Measurements from ENCODE around the gene EIF3K.
A peak's percentile ranks its signal among the peaks of the same experiment; 100 is the strongest.

Gene EIF3K

DNA sequence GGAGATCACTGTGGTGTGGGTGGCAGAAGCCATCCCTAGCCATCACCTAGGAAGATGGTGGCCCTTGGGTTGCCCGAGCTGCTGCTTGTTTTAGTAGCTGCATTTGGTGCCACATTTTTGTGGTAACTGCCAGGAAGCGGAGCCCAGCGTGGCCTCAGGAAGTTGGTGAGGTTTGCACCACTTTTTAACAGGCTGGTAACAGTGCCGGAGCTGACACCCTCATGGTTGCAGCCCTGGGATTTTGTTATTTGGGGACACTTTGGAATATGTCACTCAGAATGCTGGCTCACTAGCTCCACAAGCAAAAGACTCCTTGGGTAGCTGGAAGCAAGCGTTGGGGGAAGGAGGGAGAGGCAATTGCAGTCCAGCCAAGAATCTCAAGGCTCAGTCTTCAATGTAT lies 50.6 kb downstream of the EIF3K start:
- DNase-seq = no peak

DNA sequence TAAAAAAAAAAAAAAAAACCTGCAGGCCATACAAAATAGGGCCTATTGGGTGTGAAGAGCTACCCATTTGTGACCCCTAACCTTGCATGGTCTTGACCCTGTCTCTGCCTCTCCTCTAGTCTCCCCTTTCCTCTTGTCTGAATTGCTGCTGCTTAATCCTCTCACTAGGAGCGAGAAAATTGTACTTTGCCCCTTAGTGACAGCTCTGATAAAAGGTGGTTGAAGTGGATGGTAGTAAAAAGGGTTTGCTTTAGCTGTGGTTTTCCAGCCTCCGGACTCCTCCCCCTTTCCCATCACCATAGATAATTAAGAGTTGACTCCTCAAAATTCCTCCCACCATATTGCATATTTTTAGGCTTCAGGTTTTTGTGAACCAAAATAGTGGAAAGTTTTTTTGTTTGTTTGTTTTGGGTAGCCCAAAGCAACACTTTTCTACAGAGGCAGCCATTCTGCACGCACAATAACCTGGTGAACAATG lies 52.0 kb downstream of the EIF3K start:
- DNase-seq = peak; percentile 12

DNA sequence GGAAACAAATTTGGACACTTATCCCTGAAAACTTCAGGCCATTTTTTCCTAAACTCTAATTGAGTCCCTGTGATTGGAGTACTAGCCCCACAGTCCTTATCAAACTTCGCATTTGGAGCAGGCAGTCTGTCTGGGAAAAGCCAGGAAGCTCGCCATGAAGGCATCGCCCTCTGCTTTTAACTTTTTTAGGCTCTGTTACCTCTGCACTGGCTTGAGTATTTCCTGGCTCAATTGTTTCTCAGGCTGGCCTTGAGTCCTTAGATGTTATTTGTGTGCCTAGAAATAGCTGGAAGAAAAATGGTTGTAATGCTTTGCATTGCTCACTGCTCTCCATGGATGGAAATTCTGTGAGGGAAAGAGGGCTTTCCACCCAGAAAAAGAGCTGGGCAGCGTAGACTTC lies 52.7 kb downstream of the EIF3K start:
- DNase-seq = no peak

DNA sequence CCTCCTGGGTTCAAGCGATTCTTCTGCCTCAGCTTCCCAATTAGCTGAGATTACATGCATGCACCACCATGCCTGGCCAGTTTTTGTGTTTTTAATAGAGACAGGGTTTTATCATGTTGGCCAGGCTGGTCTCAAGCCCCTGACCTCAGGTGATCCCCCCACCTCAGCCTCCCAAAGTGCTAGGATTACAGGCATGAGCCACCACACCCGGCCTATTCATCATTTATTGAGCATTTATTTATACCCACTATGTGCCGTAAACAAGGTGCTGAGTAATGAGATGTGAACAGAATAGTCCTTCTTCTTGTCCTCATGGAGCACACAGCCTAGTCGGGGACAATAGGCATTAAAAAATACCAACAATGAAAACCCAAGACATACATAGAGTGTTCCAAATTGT lies 54.0 kb downstream of the EIF3K start:
- no peak for DNase-seq

DNA sequence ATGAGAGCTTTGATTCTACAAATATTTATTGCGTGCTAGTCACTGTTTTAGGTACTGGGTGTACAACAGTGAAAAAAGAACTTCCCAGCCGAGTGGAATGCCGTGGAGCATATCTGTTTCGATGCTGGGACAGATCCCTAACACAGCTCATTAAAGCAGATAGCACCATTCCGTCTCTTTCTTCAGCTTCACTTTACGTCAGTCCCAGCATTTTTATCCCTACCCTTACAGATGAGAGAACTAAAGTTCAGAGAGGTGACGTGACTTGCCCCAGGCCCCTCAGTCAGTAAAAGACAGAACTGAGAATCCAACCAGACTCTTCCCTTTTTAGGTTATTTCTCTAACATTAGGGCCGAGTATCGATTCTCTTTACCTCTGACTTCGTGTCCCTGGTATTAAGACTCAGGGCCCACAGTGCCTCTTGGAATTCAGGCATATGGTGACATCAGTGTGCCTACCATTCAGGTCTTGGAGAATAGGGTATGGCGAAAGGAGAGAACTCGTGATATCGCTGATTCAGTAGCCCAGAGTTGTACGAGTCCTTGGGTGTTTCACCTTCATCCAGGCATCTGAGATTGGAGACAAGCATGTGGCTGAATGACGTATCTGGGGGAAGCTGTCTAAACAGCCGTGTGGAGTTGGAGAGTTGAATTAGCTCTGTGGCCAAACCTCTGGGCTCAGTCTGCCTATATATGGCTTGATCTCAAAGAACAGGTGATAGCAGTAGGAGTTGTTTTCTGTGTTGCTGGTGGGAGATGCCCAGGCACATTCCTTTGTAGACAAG lies 55.6 kb downstream of the EIF3K start:
- no peak for DNase-seq

DNA sequence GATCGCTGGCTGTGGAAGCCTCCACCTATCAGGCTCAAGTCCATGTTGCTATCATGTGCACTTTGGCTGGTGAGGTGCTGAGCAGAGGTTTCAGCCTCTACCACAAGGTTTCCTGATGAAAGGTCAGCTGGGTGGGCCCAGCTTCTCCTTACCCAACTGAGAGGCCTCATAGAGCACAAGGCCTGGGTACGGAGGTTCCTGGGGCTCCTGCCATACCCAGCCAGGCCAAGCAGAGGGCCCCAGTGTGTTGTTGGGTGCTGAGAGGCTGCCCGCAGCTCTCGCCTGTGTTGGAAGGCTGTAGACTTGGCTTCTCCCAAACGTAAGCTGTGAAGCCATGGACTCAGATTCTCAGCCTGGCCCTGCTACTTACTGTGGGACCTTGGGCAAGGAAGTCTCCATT lies 56.6 kb downstream of the EIF3K start:
- DNase-seq = no peak

DNA sequence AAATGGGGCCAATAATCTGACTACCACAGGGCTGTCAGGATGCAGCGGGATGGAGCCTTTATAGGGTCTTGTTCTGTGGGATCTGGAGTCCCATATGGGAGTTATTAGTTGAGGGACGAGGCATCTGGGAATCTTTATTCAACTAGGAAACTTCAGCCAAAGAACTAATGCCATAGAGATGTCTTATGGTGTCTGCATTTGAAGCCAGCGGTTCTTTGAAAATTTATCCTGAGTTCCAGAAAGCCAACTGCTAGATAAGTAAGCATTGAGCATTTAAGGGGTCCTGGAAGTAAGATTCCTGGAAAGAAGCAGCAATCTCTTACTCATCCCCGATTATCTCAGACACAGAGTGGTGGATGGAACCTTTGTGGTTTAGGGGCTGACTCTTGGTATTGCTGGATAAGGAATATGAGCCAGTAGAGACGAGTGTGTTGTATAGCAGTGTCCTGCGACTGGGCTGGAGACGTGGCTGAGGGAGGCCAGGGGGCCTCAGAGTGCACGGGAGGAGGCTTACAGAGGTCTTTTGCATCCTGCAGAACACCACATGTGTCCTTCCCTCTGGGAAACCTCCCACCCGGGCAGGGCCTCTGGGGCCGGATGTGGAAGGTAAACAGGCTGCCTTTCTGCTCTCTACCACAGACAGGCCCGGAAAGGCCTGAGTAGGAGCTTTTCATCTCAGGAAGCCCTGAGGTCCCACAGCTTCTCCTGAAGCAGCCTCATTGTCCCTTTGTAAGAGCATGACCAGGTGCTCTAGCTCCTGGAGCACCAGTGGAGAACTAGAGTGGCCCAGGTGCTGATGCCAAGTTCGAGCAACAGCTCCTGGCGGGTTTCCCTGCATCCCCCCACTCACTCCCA lies 57.3 kb downstream of the EIF3K start:
- DNase-seq = no peak

DNA sequence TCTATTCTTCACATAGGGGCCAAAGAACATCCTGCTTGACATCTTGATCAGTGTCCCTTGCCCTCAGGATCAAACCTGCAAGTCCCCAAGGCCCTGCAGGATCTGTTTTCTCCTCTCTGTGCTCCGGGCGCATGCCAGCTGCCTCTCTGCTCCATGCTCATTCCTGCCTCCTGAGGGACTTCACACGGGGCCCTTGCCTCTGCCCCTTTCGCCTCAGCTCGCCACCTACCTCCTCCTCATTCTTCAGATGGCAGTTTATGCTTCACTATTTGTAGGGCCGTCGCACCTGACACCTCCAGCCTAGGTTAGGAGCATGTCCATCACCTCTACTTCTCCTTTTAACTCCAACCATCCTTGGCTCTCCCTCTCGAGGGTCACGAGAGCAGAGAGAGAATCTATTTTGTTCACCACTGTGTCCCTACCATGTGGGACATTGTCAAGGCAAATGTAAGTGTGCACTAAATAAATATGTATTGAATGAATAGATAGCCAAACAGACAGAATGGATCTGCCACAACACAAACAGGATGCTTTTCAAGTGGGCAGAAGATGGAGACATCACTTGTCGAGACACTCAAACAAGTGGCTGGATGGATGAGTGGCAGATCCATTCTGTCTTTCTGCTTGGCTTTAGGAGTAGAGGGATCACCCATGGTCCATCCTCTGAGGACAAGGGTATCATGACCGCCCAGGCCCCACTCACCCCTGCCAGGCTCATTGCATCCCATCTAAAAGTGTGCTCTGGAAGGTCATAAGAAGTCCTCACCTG lies 58.1 kb downstream of the EIF3K start:
- DNase-seq = no peak

DNA sequence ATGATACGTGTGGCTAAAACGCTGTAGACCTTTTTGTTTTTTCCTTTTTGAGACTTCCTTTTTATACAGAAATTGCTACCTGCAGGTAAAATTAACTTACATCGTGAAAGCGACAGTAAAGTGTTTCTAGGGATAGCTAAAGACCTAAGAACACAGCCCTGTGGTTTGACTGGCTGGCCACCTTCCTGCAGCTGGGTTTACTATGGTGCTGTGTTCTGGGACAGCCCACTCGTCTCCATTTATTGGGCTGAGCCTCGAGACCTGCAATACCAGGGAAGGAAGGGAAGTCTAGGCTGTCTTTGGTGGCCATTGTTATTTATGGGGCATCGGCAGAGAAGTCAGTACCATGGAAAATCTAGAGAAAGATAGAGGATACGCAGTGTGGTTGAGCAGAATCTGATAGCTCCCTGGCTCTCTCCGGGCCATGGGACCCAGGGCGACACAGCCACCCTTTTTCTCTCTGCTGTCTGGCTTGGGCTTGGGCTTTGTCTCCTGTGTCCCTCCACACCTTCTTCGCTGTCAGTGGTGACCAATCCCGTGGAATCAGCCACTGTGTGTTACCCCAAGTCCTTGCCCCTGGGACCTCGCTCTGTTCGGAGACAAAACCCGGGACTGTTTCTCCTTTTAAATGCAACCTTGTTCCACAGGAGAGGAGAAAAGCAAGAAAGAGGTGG lies 59.4 kb downstream of the EIF3K start:
- no peak for DNase-seq

DNA sequence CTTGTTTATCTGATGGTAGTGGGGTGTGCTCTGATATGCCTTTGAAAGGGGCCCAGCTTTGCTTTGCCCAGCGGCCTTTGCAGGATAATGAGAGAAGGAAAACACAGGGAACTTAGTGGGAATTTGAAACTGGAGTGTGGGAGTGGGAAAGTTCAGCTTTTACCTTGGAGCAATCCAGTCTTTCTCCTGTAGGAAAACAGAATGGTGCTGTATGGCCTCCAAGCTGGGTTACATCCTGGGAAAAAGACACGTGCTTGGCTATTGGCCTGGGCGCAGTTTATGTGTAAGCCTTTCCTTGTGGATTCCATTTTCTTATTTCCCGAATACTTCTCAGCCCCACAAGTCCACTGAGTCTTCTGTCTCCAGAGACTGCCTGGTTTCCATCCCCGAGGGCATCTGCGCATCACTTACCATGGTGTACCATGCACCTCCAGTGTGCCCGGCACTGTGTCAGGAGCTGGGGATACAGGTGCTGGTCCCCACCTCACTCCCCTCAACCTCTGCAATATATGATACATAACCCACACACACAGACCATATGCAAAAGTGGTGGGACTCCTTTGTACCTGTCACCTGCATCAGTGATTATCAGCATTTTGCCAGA lies 60.0 kb downstream of the EIF3K start:
- DNase-seq = no peak

DNA sequence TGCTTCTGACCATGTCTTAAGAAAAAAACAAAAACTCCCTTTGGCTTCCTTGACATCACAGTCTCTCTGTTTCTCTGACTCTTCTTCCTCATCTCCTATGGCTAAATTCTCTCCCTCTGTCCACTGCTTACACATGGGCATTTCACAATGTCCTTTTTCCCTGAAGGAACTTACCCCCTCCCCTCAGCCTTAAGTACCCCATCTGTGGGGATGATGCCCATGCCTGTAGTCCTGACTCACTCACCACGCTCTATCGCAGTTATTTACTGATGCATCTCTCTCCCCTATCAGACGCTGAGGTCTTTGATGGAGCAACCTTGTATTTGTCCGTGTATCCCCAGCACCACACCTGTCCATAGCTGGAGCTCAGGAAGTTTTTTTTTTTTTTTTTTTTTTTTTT lies 60.9 kb downstream of the EIF3K start:
- no peak for DNase-seq

DNA sequence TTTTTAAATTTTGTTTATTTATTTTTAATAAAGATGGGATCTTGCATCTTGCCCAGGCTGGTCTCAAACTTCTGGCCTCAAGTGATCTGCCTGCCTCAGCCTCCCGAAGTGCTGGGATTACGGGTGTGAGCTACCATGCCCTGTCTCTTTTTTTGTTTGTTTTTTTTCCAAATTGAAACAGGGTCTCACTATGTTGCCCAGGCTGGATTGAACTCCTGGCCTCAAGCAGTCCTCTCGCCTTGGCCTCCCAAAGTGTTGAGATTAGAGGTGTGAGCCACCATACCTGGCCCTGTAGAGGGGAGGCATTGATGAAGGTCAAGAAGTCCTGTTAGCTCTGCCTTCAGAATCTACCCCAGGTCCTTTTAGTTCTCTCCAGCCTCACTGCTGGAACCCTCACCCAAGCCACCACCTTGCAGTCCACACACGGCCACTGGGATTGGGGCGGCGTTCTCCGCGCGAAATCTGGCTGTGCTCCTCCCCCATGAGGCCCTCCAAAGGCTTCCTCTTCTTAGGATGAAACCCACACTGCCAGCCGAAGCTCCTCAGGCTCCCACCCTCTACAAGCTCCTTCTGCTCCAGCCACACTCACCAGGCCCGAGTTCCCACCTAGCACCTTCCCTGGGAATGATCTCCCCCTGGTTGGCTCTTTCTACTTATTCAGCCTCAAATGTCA lies 63.3 kb downstream of the EIF3K start:
- DNase-seq = no peak

DNA sequence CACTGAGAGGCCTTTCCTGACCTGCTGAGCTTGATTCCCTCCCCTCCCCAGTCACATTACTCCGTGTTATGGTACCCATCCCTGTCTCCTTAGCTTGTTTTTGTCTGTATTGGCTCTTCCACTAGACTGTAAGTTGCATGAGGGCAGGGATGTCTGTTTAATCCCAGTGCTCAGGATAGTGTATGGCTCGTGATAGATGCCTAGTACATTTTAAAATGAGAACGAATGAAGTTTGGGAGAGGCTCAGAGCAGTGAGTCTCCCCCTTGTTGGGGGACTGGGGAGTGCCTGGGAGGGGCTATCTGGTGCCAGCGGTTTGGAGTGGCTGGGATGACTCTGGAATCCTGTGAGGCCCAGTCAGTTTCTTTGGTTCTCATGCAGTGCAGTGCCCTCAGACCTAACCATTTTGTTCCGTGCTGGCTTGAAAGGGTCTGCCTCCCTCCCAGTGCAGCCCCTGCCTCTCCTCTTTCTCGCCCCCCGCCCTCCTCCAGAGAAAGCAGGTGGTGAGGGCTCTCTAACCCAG lies 63.9 kb downstream of the EIF3K start:
- no peak for DNase-seq

DNA sequence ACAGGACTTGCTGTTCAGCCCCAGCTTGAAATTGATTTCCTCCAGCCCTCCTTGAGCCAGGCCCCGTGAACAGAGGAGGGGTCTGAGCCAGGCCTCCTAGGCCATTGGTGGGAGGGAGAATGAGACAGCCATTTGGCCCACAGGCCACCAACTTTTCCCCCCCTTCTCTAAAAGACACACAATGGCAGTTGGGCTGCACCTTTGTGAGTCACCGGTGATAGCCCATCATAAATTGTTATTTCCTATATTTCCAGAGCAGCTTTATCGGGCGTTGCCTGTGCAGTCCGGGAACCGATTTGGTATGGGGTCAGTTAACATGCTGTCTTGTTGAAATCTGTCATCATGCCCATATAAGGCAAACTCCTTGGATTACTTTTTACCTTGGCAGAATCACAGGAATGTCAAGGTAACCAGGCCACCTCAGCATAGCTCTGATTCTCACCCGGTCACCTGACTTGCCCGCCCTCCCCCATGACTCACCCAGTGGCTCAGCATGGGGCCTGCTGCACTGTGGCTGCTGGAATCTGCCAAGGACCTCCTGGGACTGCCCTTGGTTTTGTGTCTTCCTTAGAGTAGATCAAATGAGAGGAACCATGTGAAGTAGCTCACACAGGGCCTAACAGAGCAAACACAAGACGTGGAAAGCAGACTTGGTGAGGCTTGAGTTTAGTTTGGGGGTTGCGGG lies 64.5 kb downstream of the EIF3K start:
- DNase-seq = no peak

DNA sequence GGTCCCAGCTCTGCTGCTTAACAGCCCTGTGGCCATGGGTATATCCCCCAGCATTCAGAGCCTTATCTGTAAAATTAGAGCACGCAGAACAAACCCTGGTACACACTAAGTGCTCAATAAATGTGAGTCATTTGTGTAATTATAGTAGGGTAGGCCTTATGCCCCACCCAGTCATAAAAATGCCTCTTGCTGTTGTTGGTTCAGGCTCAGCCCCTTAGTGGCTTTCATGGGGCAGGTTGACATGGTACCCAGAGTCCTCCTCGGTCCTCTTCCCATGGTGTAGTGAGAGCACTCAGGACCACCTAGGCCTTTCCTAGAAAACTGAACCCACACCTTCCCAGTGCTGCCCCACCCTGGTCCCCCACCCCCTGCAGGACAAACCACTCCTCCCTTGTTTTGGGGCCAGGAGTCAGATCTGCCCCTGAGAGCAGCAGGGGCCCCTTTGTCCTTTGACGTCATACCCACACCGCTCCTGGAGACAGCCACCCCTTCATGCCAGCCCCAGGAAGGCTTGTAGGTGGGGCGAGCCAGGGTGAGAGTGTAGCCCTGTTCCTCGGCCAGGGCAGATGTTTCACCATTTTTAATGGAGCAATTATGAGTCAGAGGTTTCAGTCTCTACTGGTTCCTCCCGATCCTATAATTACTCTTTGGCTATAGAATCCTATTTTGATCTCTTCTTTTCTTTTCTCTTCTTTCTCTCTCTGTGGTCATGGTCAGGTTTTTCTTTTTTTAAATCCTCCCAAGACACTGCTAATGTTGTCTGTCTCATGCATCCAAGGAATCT lies 65.3 kb downstream of the EIF3K start:
- no peak for DNase-seq

DNA sequence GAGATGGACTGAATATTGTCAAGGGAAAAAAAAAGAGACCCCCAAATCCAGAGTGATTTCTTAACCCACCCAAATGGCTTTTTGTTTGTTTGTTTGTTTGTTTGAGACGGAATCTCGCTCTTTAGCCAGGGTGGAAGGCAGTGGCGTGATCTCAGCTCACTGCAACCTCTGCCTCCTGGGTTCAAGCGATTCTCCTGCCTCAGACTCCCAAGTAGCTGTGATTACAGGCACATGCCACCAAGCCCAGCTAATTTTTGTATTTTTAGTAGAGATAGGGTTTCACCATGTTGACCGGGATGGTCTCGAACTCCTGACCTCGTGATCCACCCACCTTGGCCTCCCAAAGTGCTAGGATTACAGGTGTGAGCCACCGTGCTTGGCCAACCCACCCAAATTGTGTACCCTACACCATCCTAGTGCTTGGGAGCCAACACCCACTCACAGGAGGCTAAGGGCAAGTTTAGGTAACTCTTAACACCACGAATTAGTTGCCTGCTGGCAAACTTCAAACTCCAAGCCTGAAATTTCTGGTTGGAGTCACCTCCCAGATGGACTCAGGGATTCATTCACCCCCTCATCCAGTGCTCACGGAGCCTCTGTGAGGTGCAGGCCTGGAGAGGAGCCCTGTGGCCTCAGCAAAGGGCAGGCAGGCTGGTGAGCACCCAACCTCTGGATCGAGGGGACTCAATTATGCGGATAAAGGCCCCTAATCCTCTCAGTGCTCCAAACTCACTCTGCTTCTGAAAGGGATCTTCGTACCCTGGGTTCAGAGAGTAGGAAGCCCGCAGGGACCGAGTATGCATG lies 66.1 kb downstream of the EIF3K start:
- no peak for DNase-seq

DNA sequence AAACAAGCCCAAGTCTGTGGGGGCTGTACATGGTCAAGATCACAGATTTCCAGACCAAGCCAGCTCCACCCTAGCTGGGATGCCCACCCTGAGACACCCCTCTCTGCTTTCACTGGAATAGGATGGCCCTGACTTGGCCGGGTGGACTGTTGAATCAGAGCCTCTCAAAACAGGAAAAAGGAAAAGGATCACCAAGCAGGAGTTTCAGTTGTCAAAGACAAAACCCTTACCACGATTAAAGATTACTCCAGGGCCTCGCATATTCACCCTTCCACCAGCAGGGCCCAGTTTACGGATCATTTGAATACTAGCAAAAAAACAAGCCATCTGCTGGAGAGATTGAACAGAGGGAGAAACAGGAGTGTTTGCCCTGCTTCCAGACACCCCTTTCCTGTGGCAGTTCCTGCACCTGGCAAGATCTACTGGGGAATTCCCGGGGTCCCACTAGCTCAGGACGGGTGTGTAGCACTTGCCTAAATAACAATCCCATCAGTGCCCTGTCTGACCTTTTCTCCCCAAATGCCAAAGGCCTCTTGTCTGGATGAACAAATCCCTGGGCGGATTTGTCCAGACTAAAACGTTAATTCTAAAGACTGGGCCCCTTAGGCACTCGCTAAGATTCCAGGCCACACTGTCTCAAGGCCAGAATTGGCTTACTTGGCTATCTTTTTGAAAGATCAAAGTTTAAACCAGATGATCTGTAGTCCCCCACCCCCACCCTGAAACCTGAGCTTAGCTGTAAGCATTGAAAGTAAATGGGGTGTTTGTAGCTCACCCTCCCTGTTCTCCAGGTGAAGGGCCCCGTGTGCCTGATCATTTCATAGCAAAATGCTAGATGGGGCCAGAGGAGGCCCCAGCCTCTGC lies 66.9 kb downstream of the EIF3K start:
- DNase-seq = peak; percentile 12

DNA sequence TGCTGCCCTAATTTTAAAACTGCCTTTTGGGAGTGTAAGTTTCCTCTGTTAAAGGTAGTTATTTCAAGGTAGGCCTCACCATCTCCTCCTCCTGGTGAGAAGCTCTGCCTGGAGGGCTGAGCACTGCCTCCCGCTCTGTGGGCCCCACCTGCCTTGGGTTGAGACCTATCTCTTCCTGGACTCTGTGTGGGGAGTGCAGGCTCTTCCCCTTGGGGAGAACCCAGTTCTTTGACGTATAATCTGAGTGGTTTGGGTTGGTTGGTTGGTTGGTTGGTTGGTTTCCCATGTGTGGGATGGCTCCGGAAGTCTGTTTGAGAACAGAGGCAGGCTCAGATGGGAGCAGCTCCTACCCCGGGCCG lies 67.5 kb downstream of the EIF3K start:
- DNase-seq = no peak

Data from NCI-H526 treated with DMSO at 0.1 percent for 48 hours (cell line).